ENCODE data around the gene FAHD1. TPM values are rescaled to one million over a fixed set of nuclear protein-coding genes. Genes with fewer than 3 reads are reported as not detected.

FAHD1 gene
- total RNA-seq, 6 experiments from 2014 or later, result 25.5 to 96.5 (median 36.0) TPM

DNA sequence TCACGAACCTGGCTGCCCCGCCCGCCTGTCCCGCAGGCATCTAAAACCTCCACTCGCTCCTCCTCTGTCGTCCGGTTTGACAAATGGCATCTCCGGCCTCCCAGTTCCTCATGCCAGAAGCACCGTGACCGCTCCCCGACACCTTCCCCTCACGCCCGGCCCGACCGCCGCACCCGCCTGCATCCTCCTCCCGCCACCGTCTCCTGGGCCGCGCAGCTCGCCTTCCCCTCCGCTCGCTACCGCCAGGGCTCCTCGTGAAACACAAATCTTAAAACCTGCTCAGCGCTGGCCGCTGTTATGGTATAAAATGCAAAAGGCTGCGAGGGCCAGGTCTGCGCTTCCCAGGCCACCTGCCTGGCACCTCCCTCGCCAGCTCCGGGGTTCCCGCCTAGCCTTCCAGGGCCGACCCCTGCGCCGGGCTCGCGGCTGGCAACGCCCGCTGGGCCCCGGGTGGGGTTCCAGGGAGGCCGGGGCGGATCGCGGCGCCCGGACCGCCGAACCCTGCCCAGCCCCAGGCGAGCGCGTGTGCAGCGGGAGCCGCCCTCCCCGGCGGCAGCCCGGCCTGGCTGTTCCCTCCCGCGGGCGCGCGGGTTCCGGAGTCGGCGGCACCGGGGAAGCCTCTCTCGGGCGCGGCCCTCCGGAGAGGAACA lies 45.1 kb upstream of the FAHD1 start:
- peak; percentile 44 to 62 (median 56) for DNase-seq
- TF ChIP-seq POLR2A (IDR thresholded peaks at IDR 0.05) (no peak), CTCF (IDR thresholded peaks at IDR 0.05) (no peak)
- 0% methylated on average over 24 of the region's 70 CpGs for WGBS (ENCODE audit: insufficient coverage, low coverage, low lambda C conversion rate, missing lambda C conversion rate)
- Histone ChIP-seq H3K9me3 (no peaks in the 10 kb centered on the region), H3K4me3 (peak overlapping the region; percentile 84 to 94 (median 86)), H3K27ac (peak overlapping the region; percentile 75 to 95 (median 78)), H3K4me1 (peaks cover 0 to 35% (median 11%) of the 10 kb centered on the region in 4 donors), H3K27me3 (no peaks in the 10 kb centered on the region), H3K36me3 (peaks cover 0 to 17% (median 4%) of the 10 kb centered on the region in 4 donors)
- intact Hi-C loops (cut with DNase I), result no loop called here
- ATAC-seq, result peak in 2 of 4 donors; percentile 0 to 10

- no peaks in the 10 kb centered on the region for H3K27me3 ChIP-seq
- intact Hi-C loops (cut with DNase I), result no loop called here
- no peak for TF ChIP-seq CTCF (IDR thresholded peaks at IDR 0.05)
- TF ChIP-seq POLR2A (IDR thresholded peaks at IDR 0.05), result peak; percentile 49
- peak; percentile 100 for DNase-seq
- H3K27ac ChIP-seq, result peak within 1 kb of the TSS; percentile 75 to 95 (median 78)
- peaks cover 0 to 9% (median 2%) of the 10 kb centered on the region in 4 donors for H3K36me3 ChIP-seq
- ATAC-seq, result peak; percentile 84 to 90 (median 88)
- H3K9me3 ChIP-seq, result no peaks in the 10 kb centered on the region
- 0% methylated on average over 18 of the region's 102 CpGs for WGBS (ENCODE audit: insufficient coverage, low coverage, low lambda C conversion rate, missing lambda C conversion rate)
- peaks cover 0 to 35% (median 11%) of the 10 kb centered on the region in 4 donors for H3K4me1 ChIP-seq
- H3K4me3 ChIP-seq, result peak within 1 kb of the TSS; percentile 84 to 94 (median 86)
Observed at GRCh38 chr16:1782408-1783264, 44.4 kb upstream of the FAHD1 start, which contains the start of the genes NUBP2 and SPSB3. Gene NUBP2, plus strand, starts transcription at chr16:1782960. Its CDS starts 61 bp downstream, at chr16:1783021. Gene SPSB3, minus strand, starts transcription at chr16:1782571. Its CDS starts 1,088 bp downstream, at chr16:1781483.

DNA sequence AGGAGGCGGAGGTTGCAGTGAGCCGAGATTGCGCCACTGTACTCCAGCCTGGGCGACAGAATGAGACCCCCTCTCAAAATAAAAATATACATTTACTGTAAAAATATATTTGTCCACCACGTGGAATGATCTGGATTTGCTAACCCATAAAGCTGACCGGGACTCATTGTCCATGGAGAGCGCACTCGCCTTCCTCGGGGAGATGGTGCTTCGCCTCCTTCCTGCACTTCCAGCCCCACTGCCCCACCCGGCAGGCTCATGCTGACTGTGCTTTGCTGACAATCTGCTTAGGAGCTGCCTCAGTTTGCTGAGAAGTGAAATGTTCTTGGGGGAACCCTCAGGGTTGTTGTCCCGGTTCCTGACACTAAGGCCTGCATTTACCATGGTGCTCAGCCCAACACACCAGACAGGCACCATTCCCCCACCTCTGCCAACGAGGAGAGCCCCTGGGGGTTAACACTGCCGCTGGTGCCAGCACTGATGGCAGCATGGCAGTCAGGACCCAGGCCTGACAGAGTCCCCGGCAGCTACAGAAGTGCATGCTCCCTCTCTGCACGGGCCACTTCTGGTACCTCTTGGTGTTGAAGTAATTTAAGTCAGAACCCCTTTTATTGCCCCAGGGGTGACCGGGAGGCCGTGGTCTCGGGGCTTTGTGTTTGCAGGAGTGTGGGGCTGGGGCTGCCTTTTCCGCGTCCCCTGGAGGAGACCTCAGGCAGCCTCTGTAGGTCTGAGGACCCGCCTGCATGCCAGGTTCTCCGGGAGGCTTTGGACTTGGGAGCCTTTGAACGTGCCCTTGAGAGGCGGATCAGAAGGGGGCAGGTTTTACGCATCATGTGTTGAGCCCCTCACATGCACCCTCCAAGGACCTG lies 41.8 kb upstream of the FAHD1 start:
- 90% methylated on average over 14 of the region's 26 CpGs for WGBS (ENCODE audit: insufficient coverage, low coverage, low lambda C conversion rate, missing lambda C conversion rate)
- intact Hi-C loops (cut with DNase I), result no loop called here
- ATAC-seq, result no peak
- Histone ChIP-seq H3K4me3 (no peak overlapping the region), H3K4me1 (peaks cover 0 to 23% (median 7%) of the 10 kb centered on the region in 4 donors), H3K27ac (no peak overlapping the region), H3K36me3 (peaks cover 0 to 10% (median 5%) of the 10 kb centered on the region in 4 donors), H3K9me3 (no peaks in the 10 kb centered on the region), H3K27me3 (no peaks in the 10 kb centered on the region)
- TF ChIP-seq CTCF (IDR thresholded peaks at IDR 0.05), result no peak
- TF ChIP-seq POLR2A (IDR thresholded peaks at IDR 0.05), result no peak
- peak in 1 of 3 donors; percentile 14 for DNase-seq

GRCh38 chr16:1785846-1786170 lies 41.2 kb upstream of the FAHD1 start:
- DNase-seq (peak in 1 of 3 donors; percentile 19), ATAC-seq (no peak)
- H3K27me3 ChIP-seq, result no peaks in the 10 kb centered on the region
- no peak overlapping the region for H3K27ac ChIP-seq
- 41% methylated on average over 2 of the region's 14 CpGs for WGBS (ENCODE audit: insufficient coverage, low coverage, low lambda C conversion rate, missing lambda C conversion rate)
- peaks cover 0 to 17% (median 6%) of the 10 kb centered on the region in 4 donors for H3K4me1 ChIP-seq
- H3K9me3 ChIP-seq, result no peaks in the 10 kb centered on the region
- H3K36me3 ChIP-seq, result peaks cover 0 to 14% (median 5%) of the 10 kb centered on the region in 4 donors
- TF ChIP-seq POLR2A (IDR thresholded peaks at IDR 0.05), result no peak
- no peak for TF ChIP-seq CTCF (IDR thresholded peaks at IDR 0.05)
- intact Hi-C loops (cut with DNase I), result no loop called here
- H3K4me3 ChIP-seq, result no peak overlapping the region
